ENCODE results near the gene HDAC11.

HDAC11 gene

GRCh38 chr3:13540297-13540995 lies 60.3 kb downstream of the HDAC11 start:
- DNase-seq: no peak

- DNase-seq: no peak
Observed at GRCh38 chr3:13541691-13542090, 61.6 kb downstream of the HDAC11 start.

DNA sequence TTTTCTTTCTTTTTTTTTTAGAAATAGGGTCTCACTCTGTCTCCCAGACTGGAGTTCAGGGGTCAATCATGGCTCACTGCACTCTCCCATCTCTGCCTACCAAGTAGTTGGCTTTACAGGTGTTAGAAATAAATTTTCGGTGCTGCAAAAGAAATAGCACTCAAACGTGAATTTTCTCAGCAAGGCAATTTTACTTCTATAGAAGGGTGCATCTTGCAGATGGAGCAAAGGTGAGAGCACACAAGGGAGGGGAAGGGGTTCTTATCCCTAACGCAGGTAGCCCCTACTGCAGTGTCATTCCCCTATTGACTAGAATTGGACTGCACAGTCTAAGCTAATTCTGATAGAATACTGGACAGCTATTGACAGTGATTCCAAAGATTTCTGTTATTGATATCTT lies 62.0 kb downstream of the HDAC11 start:
- no peak for DNase-seq

DNA sequence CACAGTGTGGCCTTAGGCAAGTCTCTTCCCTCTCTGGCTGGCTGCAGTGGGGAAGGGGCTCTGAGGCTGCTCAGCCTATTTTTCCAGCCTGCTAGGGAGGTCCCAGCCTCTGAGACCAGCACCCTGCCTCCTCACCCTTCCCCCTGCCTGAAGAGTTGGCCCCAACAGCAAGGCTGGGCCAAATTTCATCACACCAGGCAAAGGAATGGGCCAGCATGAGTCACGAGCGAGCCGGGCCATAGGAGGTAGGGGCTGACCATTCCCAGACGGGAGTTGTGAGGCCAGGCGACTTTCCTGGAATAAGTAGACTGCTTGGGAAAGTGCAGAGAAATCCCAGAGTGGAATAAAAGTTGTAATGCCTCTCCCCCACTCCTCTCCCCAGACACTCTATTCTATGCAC lies 63.1 kb downstream of the HDAC11 start:
- DNase-seq: no peak

GRCh38 chr3:13544293-13544831 lies 64.3 kb downstream of the HDAC11 start:
- DNase-seq: peak in 1 of 56 donors; percentile 9

GRCh38 chr3:13544951-13545651 lies 65.0 kb downstream of the HDAC11 start:
- DNase-seq: no peak

DNA sequence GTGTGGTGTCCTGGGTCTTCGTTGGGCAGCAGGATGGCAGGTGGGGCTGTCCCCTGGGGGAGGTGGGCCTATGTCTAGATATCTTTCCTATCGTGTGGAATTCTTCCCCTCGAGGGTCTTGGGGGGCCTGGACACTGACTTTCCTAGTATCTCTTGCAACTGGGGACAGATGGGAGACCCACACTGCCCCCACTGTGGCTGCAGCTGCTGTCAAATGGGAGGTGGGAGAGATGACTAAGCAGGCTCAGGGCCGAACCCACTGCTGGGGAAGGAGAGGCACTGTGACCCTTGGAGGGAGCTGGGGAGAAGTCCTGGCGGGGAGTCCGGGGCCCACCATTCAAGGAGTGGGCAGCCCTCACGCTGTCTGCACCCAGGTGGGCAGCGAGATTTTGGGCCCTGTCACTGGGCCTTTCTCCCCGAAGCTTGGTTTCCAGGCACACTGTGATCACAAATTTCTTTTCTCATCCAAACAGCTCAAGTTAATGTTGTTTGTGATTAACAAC lies 65.9 kb downstream of the HDAC11 start:
- DNase-seq: no peak

- no peak for DNase-seq
Observed at GRCh38 chr3:13546667-13547171, 66.6 kb downstream of the HDAC11 start.

GRCh38 chr3:13547591-13548371 lies 67.7 kb downstream of the HDAC11 start:
- DNase-seq: no peak

DNA sequence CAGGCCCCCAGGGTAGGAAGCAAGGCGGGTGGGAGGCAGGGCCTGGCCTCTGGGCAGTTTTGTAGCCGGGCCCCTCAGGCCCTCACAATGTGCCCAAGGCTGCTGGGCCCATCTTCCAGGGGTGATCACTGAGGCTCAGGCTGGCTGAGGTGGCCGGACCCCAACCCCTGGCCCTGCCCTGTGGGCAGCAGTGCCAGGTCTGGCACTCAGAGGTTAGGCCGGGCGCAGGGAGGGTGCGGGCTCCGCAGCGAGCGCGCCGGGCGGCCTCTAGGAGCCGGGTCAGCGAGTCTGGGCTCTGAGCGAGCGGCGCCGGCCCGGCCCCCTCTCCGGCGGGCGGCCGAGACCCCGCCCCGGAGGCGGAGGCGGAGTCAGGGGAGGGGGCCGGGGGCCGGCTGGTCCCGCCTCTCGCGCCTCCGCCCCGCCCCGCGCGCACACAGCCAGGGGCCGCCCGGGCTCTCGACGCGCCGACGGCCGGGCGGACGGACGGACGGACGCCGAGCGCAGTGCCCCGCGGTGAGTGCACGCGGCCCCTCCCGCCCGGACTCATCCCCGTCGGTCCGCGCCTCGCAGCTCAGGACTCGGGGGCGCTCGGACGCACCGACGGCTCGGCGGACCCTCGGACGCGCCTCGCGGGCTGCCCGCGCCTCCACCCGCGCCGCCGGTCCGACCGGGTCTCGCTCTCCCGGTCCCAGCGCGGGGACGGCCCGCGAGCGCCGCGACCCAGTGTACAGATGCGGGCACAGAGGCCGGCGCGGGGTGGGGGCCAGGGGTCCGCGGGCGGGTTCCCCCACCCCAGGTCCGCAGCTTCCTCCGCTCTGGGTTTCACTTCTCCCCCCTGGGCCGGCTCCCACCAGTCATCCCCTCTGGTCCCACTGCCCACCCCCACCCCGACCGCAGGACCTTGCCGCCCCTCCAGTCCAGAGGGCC lies 68.9 kb downstream of the HDAC11 start, which contains the start of gene FBLN2:
Gene FBLN2 (plus strand): TSS at position 430 of the 927 bp plus-strand sequence. CDS start 21,231 bp downstream, outside the sequence.
- no peak for DNase-seq

DNA sequence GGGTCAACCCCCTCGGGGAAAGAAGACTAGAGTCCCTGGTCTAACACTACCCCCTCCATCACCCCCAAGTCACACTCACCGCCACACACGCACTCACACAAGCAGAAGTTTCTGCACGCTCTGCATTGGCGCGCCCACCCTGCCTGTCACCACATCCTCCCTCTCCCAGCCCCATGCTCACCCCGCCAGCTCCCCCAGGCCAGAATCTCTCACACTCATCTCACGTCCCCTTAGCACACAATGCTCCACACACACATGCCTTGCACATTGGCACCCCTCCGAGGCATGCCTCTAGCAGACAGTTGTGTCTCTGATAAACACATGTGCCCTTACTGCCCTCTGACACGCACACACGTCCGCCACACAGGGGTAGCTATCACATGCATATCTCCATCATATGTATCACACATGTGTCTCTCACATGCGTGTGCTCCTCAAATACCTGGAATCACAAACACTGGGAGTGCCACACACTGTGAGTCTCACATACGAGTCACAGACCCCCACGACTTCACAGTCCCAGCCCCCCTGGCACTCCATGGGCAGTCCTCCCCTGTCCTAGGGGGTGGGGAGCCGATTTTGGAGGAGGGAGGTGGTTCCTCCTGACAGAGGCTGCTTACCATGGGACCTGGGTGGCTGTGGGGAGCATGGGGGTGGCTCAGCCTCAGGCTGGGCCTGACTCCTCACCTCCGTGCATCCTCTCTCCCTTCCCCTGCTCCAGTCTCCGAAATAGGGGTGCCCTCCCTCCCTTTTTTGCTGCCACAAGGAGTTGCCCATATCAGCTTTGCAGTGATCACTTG lies 69.7 kb downstream of the HDAC11 start:
- DNase-seq: no peak

DNA sequence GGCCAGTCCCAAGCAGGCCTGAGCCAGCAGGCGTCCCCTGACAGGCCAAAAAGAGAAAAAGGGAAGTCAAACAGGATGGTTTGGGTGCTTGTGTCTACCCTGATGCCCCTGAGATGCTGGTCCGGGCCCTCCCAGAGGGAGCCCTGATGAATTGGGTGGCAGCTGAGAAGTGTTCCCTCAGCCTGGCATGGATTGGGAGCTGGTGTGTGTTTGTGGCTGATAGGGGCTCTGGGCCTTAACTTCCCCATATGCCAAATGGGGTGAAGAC lies 70.3 kb downstream of the HDAC11 start:
- DNase-seq: no peak

- no peak for DNase-seq
Observed at GRCh38 chr3:13550791-13551360, 70.8 kb downstream of the HDAC11 start.

DNA sequence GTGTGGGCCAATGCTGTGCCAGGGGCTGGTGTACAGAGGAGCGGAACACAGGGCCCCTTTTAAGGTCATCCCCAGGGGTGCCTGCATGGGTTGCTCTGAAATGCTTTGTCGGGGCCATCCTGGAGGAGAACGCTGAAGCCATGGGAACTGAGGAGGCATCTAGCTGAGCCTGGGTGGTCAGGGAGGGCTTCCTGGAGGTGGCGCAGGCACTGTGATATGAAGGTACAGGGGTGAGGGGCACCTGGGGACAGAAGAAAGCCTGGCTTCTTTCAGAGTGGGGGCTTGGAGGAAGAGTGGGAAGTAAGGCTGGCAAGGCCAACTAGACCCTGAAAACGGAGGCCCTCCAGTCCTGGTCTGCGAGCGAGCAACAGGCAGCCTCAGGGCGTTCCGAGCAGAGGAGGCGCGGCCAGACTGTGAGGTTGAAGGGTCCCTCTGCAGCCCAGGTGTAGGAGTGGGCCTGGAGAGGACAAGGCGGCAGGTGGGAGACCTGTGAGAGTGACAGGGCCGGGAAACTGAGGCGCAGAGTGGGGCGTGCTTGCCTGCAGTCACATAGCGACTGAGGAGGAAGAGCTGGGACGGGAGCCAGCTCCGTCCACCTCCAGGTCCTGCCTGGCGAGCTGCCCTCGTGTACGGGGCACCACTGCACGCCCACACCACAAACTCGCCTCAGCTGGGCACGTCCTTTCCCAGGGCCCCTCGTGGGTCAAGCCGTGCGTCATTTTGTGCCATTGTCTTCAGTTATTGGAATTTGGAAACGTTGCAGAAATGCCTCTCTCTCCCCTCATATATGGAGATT lies 72.9 kb downstream of the HDAC11 start:
- no peak for DNase-seq

DNA sequence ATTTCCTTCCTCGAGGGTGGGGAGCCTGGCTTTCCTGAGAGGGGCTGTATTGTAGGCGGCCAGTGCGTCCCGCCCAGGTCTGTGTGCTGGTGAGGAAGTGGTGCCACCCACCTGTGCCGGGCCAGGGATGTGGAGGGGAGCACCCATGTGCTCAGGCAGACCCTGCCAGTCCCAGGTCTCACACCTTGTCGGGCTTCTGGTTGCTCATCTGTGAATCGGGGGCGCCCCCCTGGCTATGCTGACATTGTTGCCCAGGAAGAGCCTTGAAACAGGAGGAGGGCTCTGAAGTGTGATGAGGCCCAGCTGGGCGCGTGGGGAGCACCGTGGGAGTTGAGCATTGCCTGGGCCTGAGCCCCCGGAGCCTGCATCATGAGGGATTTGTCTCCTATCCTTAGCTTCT lies 73.6 kb downstream of the HDAC11 start:
- DNase-seq: no peak

DNA sequence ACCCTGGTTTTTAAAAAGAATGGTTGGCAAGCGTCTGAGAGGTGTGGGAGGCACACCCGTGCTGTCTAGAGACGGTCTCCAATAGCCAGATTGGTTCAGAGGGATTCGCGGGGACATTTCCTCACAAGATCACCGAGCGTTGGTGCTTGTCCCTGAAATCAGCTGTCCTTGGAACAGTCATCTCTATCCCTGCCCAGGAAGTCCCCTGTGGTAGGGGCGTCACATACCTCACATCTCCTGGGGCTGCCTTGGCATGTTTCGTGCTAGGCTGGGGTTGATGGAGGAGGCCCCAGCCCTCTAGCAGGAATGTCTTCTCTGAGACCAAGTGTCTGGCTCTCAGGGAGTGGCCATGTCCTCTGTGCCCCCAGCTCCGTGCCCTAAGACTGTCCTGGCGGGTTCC lies 75.6 kb downstream of the HDAC11 start:
- DNase-seq: no peak
